ENCODE results near the gene CAND2. TPM values are rescaled to one million over a fixed set of nuclear protein-coding genes. Genes with fewer than 3 reads are reported as not detected.
"Not testable (repeated sequence)": the region's sequence is repeated elsewhere in the genome, so short reads cannot be mapped to it uniquely, and the experiment has no call there.

CAND2 gene
- total and polyA plus RNA-seq, 2 experiments from 2014 or later: 4.3 to 5.0 TPM

GRCh38 chr3:12845811-12846210 lies 49.3 kb downstream of the CAND2 start:
- Histone ChIP-seq H3K9me3 (ENCODE audit: low read depth) (no peaks in the 10 kb centered on the region), H3K4me3 (no peak overlapping the region), H3K79me2 (peaks cover 4% of the 10 kb centered on the region), H4K20me1 (ENCODE audit: insufficient read depth, poor library complexity, severe bottlenecking) (no peaks in the 10 kb centered on the region), H3K4me2 (no peak overlapping the region), H3K27me3 (no peaks in the 10 kb centered on the region), H3K4me1 (ENCODE audit: insufficient read depth) (no peaks in the 10 kb centered on the region), H3K36me3 (replicated peaks; ENCODE audit: insufficient read depth, low read depth) (no peaks in the 10 kb centered on the region), H3K27ac (no peak overlapping the region), H3K9me2 (replicated peaks; ENCODE audit: insufficient read depth) (no peaks in the 10 kb centered on the region), H2AFZ (no peak overlapping the region)
- no peak for DNase-seq (ENCODE audit: low spot score)
- TF ChIP-seq, protein P1, sequence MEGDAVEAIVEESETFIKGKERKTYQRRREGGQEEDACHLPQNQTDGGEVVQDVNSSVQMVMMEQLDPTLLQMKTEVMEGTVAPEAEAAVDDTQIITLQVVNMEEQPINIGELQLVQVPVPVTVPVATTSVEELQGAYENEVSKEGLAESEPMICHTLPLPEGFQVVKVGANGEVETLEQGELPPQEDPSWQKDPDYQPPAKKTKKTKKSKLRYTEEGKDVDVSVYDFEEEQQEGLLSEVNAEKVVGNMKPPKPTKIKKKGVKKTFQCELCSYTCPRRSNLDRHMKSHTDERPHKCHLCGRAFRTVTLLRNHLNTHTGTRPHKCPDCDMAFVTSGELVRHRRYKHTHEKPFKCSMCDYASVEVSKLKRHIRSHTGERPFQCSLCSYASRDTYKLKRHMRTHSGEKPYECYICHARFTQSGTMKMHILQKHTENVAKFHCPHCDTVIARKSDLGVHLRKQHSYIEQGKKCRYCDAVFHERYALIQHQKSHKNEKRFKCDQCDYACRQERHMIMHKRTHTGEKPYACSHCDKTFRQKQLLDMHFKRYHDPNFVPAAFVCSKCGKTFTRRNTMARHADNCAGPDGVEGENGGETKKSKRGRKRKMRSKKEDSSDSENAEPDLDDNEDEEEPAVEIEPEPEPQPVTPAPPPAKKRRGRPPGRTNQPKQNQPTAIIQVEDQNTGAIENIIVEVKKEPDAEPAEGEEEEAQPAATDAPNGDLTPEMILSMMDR (IDR thresholded peaks at IDR 0.05; ENCODE audit: poor library complexity): no peak
- TF ChIP-seq EZH2 (IDR thresholded peaks at IDR 0.05; ENCODE audit: borderline replicate concordance): no peak
- no peak for TF ChIP-seq EZH2phosphoT487 (IDR thresholded peaks at IDR 0.05; ENCODE audit: low read depth, severe bottlenecking, unreplicated experiment)
- 84% methylated on average over 1 of the region's 1 CpG for WGBS (ENCODE audit: low lambda C conversion rate, missing lambda C conversion rate)

DNA sequence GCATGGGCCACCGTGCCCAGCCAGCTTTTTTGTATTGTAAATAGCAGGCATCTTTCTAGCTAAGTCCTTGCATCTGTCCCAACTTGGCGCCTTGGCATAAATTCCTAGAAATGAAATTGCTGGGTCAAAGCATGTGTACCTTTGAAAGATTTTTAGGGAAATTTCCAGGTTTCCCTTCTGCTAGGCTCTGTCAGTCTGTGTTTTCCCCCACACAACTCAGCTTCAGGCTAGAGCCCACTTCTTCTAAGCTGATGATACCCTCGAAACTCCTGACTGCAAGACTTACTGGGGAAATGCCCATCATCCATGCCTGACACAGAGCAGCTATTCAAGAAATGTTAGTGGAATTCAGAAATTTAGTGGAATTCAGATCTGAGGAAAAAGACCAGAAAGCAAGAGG lies 55.7 kb downstream of the CAND2 start:
- 79% methylated on average over 3 of the region's 3 CpGs for WGBS (ENCODE audit: low lambda C conversion rate, missing lambda C conversion rate)
- Histone ChIP-seq H3K36me3 (replicated peaks; ENCODE audit: insufficient read depth, low read depth) (no peaks in the 10 kb centered on the region), H3K79me2 (no peaks in the 10 kb centered on the region), H3K4me3 (no peak overlapping the region), H4K20me1 (ENCODE audit: insufficient read depth, poor library complexity, severe bottlenecking) (no peaks in the 10 kb centered on the region), H3K9me3 (ENCODE audit: low read depth) (no peaks in the 10 kb centered on the region), H2AFZ (no peak overlapping the region), H3K27me3 (no peaks in the 10 kb centered on the region), H3K4me2 (no peak overlapping the region), H3K9me2 (replicated peaks; ENCODE audit: insufficient read depth) (no peaks in the 10 kb centered on the region), H3K27ac (no peak overlapping the region), H3K4me1 (ENCODE audit: insufficient read depth) (no peaks in the 10 kb centered on the region)
- TF ChIP-seq, protein P1 (IDR thresholded peaks at IDR 0.05; ENCODE audit: poor library complexity): no peak
- TF ChIP-seq EZH2phosphoT487 (IDR thresholded peaks at IDR 0.05; ENCODE audit: low read depth, severe bottlenecking, unreplicated experiment): no peak
- no peak for TF ChIP-seq EZH2 (IDR thresholded peaks at IDR 0.05; ENCODE audit: borderline replicate concordance)
- no peak for DNase-seq (ENCODE audit: low spot score)

DNA sequence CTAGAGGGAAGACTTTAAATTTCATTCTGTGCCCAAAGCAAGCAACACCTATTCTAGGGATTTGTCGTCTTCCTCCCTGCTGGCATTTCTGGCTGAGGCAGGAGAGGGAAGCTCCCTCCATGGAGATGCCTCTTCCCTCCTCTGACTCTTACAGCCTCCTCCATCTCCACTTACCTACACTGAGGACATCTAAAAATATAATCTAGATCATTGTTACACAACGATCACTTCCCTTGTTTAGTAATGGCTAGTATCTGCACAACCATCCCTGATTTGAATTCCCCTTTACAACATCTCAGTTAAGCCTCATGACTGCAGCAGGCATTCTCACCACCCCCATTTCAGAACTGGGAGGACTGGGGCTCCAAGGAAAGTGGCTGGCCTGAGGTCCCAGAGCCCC lies 57.4 kb downstream of the CAND2 start:
- H3K4me1 ChIP-seq (ENCODE audit: insufficient read depth); H3K79me2 ChIP-seq; H3K4me3 ChIP-seq; DNase-seq (ENCODE audit: low spot score); H3K36me3 ChIP-seq (replicated peaks; ENCODE audit: insufficient read depth, low read depth); H3K9me2 ChIP-seq (replicated peaks; ENCODE audit: insufficient read depth); H4K20me1 ChIP-seq (ENCODE audit: insufficient read depth, poor library complexity, severe bottlenecking); H2AFZ ChIP-seq; H3K9me3 ChIP-seq (ENCODE audit: low read depth); H3K4me2 ChIP-seq; H3K27me3 ChIP-seq; H3K27ac ChIP-seq: not testable (repeated sequence)
- WGBS (ENCODE audit: low lambda C conversion rate, missing lambda C conversion rate): 87% methylated on average over 2 of the region's 2 CpGs

GRCh38 chr3:12854565-12854964 lies 58.1 kb downstream of the CAND2 start:
- DNase-seq (ENCODE audit: low spot score): no peak
- Histone ChIP-seq H3K36me3 (replicated peaks; ENCODE audit: insufficient read depth, low read depth) (no peaks in the 10 kb centered on the region), H3K9me2 (replicated peaks; ENCODE audit: insufficient read depth) (no peaks in the 10 kb centered on the region), H2AFZ (no peak overlapping the region), H3K4me1 (ENCODE audit: insufficient read depth) (no peaks in the 10 kb centered on the region), H3K9me3 (ENCODE audit: low read depth) (no peaks in the 10 kb centered on the region), H3K79me2 (no peaks in the 10 kb centered on the region), H4K20me1 (ENCODE audit: insufficient read depth, poor library complexity, severe bottlenecking) (no peaks in the 10 kb centered on the region), H3K4me3 (no peak overlapping the region), H3K27ac (no peak overlapping the region), H3K27me3 (no peaks in the 10 kb centered on the region), H3K4me2 (no peak overlapping the region)
- WGBS (ENCODE audit: low lambda C conversion rate, missing lambda C conversion rate): 93% methylated on average over 4 of the region's 4 CpGs
- TF ChIP-seq EZH2 (IDR thresholded peaks at IDR 0.05; ENCODE audit: borderline replicate concordance) (no peak), EZH2phosphoT487 (IDR thresholded peaks at IDR 0.05; ENCODE audit: low read depth, severe bottlenecking, unreplicated experiment) (no peak)
- TF ChIP-seq, protein P1 (IDR thresholded peaks at IDR 0.05; ENCODE audit: poor library complexity): no peak

All from hepatocyte (in vitro differentiated cells).